Measurements from ENCODE around the gene DMC1.
"Not testable (repeated sequence)": the region's sequence is repeated elsewhere in the genome, so short reads cannot be mapped to it uniquely, and the experiment has no call there.

DMC1 gene, protein sequence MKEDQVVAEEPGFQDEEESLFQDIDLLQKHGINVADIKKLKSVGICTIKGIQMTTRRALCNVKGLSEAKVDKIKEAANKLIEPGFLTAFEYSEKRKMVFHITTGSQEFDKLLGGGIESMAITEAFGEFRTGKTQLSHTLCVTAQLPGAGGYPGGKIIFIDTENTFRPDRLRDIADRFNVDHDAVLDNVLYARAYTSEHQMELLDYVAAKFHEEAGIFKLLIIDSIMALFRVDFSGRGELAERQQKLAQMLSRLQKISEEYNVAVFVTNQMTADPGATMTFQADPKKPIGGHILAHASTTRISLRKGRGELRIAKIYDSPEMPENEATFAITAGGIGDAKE

GRCh38 chr22:38569972-38570778 is at the start of gene DMC1:
TSS of gene DMC1 (minus strand) at chr22:38570183. CDS start at chr22:38568256, 1,927 bp downstream.
- DNase-seq, result peak; percentile 84 to 98 (median 96)

DNA sequence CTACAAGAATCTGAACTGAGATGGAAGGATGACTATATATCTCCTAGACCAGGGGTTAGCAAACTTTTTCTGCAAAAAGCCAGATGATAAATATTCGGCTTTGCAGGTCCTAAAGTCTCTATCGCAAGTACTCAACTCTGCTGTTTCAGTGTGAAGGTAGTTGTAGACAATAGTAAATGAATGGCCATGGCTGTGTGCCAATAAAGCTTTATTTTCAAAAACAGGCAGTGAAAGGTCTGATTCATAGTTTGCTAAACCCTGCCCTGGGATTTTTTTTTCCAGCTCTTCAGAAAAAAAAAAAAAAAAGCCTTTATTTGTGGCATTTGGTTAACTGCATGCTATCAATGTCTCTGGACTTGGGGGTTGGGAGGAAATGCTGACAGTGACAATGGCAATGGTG is 48.7 kb upstream of the DMC1 start:
- no peak for DNase-seq

- DNase-seq, result no peak
Measured at GRCh38 chr22:38618258-38618657, 48.3 kb upstream of the DMC1 start.

DNA sequence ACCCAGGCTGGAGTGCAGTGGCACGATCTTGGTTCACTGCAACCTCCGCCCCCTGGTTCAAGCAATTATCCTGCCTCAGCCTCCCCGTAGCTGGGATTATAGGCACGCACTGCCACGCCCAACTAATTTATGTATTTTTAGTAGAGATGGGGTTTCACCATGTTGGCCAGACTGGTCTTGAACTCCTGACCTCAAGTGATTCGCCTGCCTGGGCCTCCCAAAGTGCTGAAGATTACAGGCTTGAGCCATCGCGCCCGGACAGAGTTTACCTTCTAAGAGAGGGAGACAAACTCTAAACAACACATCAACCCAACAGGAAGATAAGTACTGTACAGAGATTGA is 45.1 kb upstream of the DMC1 start:
- DNase-seq, result not testable (repeated sequence)

DNA sequence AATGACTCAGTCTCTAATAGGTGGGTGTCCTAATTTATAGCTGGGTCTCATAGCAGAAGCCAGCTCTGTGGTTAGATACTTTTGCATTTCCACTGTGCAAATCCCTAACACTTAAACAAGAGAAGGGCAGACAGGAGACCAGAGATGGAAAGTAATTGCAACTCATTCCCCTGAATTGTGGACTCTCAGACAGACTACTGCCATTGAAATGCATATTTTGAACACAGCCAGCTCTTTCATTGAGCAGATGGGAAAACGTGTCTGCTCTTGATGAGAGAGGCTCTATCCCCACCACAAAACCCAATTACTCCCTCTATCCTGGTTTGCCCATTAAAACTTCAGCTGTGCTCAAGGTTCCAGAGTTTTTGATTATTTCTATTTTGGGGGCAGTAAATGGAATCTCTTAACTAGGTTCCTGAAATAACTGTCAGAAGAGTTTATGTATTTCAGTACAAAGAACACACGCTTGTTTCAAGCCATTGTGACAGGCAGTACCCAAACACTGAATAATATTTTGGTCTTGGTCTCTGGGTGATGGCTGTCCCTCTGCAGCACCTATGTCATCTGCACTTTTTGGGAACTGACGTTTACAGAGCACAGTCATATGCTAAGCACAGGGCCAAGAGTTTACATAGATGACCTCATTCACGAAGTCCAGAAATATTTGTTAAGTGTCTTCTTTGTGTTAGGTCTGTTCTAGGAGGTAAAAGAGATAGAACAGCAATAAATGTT is 44.5 kb upstream of the DMC1 start:
- DNase-seq, result no peak

DNA sequence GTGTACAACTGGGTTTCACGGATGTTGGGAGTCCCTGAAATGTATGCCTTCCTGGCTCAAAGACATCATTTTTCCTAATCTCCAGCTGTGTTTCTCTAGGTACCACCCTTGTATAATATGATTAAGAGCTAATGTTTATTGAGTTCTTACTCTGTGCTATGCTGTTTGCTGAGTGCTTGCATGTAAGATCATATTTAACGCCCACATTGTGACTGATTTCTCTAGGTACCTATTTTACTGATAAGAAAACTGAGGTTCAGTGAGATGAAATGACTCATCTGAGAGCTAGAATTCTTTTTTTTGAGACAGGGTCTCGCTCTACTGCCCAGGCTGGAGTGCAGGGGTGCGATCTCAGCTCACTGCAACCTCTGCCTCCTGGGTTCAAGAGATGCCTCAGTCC is 43.6 kb upstream of the DMC1 start:
- no peak for DNase-seq

GRCh38 chr22:38612217-38613006 is 42.4 kb upstream of the DMC1 start:
- no peak for DNase-seq

- DNase-seq, result no peak
Measured at GRCh38 chr22:38611559-38611958, 41.6 kb upstream of the DMC1 start.

- no peak for DNase-seq
Measured at GRCh38 chr22:38610234-38610633, 40.3 kb upstream of the DMC1 start.

GRCh38 chr22:38608992-38609750 is 39.2 kb upstream of the DMC1 start:
- DNase-seq, result no peak

GRCh38 chr22:38607680-38608079 is 37.7 kb upstream of the DMC1 start:
- no peak for DNase-seq

- DNase-seq, result no peak
Measured at GRCh38 chr22:38602166-38602565, 32.2 kb upstream of the DMC1 start.

GRCh38 chr22:38601221-38601764 is 31.3 kb upstream of the DMC1 start:
- DNase-seq, result no peak

DNA sequence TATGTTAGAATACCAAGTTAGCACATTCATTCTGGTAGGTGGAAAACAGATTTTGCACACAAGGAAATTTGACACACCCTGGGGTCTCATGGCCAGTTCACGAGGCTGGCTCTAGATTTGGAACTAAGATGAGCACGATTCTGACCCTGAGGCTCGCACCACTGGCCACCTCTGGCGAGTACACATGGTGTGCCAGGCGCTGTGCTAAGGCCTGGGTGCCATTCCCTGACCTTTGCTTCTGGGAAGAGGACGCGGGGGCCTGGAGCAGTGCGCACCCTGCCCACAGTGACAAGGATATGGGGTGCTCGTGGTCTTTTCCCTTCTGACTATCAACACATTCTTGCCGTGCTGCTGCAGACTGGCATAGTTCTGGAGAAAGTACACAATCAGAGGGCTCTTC is 29.5 kb upstream of the DMC1 start:
- no peak for DNase-seq

DNA sequence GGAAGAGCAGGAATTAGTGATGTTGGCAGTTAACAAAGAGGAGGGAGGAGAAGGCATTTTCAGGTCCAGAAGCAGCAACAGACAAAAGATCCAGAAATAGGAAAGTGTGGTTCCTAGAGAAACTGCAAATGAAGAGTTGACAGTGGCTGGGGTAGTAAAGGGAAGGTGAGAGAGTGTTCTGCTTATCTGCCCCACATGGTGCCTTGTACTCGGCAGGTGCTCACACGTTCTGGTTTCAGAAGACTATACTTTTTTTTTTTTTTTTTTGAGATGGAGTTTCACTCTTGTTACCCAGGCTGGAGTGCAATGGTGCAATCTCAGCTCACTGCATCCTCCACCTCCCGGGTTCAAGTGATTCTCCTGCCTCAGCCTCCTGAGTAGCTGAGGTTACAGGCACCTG is 12.9 kb upstream of the DMC1 start:
- not testable (repeated sequence) for DNase-seq

DNA sequence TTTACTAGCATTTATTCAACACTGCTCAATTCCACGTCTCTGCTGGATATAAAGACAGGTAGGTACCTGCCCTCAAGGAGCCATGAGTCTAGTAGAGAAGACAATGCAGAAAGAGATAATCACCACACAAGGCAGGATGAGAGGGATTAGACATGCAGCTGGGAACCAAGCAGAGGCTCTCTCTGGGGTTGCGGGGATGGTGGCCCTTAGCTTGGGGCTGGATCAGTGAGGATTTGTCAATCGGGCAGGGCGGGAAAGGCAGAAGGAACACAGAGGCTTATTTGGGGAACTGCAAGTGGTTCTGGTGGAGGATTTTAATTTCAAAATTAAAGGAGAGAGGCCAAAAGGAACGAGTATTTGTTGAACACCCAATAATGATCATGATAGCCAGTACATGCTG is 8.5 kb upstream of the DMC1 start:
- no peak for DNase-seq

- no peak for DNase-seq
Measured at GRCh38 chr22:38572065-38572464, 2.1 kb upstream of the DMC1 start.

DNA sequence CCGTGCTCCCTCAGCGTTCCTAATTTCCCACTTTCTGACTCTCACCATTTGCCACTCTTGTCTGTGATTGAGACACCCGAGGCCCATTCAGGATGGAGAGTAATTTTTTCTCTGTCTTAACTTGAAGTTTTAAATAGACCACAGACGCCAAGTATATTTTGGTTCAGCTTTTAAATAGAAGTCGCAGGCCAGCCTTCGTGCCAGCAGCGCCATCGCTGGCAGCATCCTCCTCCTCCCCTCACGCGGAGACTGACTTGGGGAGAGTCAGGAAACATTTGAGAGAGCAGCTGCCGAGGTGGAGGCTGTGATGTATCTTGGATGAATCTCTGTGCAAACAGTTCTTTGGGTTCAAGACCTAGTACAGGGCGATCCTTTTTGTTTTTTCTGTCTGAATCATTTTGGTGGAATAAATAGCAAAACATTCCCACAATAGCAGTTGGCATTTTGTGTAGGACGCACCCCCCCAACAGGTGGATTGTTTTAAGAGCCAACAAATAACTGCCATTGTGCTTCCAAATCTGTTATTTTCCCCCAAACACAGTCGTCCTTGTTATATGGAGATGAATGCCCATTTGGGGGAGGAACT is 889 bp upstream of the DMC1 start:
- peak in 2 of 4 experiments; percentile 4 to 22 for DNase-seq

DNA sequence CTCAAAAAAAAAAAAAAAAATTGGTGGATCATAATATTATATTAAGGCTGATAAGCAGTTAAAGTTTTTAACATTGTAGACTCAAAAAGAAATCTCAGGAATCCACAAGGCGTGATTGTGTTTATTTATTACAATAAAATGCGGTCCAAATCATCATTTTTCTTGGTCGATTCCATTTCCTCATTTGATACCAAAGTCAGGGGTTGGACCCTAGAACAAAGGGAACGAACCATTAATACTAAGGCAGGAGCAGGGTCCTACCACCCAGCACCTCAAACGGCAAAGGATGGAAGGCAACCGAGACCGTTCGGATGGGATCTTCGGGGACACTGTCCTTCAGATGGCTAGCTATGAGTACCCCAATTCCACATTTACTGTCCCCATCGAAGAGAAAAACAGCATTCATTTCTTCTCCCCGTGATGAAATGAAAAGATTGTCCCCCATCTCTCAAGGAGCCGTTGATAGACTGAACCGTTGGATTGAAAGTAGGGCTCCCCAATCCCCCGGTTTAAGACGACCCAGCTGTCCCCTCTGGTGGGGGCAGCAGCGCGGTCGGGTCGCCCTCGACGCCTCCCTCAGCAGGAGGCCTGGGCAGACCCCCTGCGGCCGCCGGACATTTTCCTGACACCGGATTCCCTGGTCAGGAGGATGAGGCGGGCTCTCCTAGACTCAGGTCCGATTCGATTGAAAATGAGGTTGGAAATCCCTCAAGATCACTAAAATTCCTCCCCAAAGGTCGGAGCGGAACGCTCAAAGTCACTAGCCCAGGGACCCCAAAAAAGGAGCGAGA is 607 bp downstream of the DMC1 start:
- no peak for DNase-seq

- no peak for DNase-seq
Measured at GRCh38 chr22:38567531-38568285, 2.3 kb downstream of the DMC1 start.

Data from activated naive CD4-positive, alpha-beta T cell (primary cell).